Measurements from ENCODE around the gene DNAJB4.
"Not testable (repeated sequence)": the region's sequence is repeated elsewhere in the genome, so short reads cannot be mapped to it uniquely, and the experiment has no call there.

The DNAJB4 gene

DNA sequence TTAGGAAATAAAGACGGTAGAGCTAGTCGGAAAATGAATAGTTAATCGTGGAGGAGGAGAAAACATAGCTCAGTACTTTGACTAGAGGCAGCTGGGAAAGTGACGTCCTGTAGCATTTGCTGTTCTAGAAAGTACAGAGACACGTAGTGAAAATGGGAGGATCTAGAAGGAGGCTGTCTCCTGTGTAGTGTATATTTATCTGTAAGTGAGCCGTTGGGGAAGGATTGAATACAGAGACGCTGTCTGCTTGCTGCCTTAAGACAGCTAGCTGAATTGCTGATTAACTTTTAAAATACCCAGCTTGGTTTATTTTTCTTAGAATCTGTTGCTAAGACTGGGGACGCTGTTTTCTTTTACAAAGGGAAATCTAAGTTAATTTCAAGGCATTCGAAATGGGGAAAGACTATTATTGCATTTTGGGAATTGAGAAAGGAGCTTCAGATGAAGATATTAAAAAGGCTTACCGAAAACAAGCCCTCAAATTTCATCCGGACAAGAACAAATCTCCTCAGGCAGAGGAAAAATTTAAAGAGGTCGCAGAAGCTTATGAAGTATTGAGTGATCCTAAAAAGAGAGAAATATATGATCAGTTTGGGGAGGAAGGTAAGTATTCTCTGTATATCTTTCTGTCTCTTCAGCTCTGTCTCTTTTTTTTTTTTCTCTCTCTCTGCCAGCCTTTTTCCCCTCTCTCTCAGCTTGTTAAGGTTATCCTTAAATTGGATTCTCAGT, at the start of gene DNAJB4:
Gene DNAJB4 (plus strand): TSS at position 221 of the 729 bp plus-strand sequence. CDS start 172 bp downstream, at position 393.
- peak; percentile 96 for DNase-seq

GRCh38 chr1:77955709-77956108, 49.0 kb upstream of the DNAJB4 start:
- DNase-seq, result no peak

DNA sequence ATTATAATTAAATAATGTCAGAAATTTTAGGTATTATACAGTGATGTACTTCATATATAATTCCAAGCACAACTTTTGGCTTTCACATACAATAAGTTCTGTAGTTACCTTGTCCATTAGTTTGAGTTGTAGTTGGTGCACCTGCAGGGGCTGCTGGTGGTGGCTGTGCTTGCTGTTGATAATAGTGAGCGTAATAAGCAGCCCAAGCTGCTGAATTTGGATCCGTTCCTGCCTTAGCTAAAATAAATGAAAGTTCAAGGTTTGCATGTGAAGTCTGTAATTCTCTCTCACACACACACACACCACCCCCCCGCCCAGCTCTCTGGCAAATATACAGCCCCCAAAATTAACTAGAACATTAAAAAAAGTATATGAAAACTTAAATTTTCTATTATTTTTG, 48.3 kb upstream of the DNAJB4 start:
- no peak for DNase-seq

DNA sequence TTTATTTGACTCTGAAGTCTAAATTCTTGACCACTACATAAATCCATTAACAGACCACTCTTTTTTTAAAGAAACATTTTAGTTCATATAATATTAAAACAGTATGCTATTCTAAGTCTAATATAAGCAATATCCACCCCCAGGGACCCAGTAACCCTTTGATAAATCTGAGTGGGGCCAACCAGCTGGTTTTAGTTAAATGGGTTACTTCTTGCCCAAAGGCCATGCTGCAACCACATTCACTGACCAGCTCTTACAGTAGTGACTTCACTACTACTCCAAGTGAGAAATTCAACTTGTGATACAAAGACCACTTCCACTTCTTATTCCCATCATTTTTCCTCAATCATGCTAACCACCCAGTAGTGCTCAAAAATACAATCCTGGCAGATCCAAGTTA, 46.3 kb upstream of the DNAJB4 start:
- no peak for DNase-seq

DNA sequence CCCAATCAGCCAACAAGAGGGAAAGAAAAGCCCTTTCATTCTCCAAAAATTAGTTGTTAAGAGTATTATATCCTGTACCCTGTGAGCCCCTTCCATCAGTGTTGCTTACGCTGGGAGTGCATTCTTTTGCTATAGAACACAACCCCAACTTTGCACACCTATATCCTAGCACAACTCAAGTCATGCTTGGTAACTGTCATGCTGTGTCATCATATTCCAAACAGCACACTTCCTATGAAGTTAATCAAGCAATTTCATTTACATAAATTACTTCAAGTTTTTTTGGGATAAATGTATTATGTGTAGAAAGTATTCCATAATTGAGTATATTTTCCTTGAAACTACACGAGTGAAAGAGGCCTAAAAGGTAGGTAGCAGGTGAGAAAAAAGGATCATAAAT, 45.9 kb upstream of the DNAJB4 start:
- DNase-seq, result no peak

DNA sequence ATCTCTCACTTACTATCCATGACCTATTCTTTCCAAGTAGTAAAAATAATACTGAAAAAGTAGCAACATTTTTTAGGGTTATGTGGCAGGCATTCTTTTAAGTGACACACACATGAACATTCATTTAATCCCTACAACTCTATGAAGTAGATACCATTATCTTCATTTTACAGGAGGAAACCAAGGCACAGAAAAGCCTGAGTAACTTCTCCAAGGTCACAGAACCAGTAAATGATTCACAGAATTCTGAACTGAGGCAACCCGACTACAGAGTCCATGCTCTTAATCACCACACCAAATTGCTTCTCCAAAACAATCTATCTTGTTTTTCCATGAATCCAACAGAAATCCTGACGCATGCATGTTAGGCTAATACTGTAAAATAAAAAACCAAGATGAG, 43.3 kb upstream of the DNAJB4 start:
- no peak for DNase-seq

GRCh38 chr1:77966291-77966690, 38.4 kb upstream of the DNAJB4 start:
- DNase-seq, result no peak

DNA sequence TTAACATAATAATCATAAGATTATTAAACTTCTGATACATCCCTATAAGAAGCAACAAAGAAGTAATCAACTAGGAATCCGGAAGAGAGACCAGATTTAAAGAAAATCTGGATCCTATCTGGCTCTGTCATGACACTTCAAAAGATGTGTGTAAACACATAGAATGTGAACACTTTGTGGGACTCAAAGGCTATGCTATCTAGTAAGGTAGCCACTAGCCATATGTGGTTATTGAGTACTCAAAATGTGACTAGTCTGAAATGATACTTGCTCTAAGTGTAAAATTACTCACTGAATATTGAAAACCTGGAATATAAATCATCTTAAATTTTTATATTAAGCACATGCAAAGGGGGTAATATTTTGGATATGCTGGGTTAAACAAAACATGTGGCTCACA, 34.5 kb upstream of the DNAJB4 start:
- DNase-seq, result no peak

- no peak for DNase-seq
Measured at GRCh38 chr1:77972080-77972479, 32.7 kb upstream of the DNAJB4 start.

DNA sequence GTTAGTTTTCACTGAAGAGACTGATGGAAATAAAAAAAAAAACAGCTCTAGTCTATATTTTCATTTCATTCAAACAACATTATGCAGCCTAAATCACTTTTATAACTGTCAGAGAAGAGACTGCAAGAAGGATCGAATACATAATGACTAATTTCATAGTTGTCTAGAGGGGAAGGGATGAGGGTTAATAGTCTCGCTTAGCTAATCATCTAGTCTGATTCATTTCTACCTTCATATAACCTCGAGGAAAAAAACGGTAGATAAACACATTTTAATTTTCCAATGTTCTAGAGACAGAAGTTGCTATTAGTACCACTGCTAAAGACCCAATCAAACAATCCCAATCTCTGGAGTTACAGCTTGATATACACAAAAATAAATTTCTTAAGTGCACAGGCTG, 29.4 kb upstream of the DNAJB4 start:
- no peak for DNase-seq

DNA sequence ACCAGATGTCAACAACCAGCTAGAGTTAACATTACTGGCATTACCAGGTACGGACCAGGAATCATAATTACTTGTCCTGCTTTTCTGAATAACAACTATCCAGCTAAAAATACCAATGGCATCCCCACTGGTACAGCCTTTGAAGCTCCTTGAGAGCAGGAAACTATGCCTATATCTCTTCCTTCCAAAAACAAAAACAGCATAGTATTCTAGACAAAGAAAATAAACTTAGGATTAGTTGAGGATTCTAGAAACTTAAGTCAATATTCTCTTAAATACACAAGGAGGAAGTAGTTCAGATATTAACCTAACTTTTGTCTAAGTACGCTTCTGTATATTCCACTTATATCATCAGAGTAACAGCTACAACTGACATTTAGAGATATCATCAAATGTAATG, 28.8 kb upstream of the DNAJB4 start:
- peak; percentile 22 for DNase-seq

- DNase-seq, result peak; percentile 6
Measured at GRCh38 chr1:77976433-77977076, 28.2 kb upstream of the DNAJB4 start.

DNA sequence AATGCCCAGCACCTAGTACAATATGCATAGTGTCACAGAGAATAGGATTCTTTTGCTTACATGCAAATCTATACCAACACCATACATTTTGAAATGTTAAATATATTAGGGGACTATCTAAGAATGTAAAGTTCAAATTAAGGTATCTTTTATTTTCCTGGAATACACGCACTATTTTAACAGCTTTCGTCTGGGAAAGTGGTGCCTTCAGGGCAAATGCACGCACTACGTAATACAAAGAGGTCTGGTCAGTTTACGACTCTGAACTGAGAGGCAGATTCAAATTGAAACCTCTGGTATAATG, 26.8 kb upstream of the DNAJB4 start:
- no peak for DNase-seq

DNA sequence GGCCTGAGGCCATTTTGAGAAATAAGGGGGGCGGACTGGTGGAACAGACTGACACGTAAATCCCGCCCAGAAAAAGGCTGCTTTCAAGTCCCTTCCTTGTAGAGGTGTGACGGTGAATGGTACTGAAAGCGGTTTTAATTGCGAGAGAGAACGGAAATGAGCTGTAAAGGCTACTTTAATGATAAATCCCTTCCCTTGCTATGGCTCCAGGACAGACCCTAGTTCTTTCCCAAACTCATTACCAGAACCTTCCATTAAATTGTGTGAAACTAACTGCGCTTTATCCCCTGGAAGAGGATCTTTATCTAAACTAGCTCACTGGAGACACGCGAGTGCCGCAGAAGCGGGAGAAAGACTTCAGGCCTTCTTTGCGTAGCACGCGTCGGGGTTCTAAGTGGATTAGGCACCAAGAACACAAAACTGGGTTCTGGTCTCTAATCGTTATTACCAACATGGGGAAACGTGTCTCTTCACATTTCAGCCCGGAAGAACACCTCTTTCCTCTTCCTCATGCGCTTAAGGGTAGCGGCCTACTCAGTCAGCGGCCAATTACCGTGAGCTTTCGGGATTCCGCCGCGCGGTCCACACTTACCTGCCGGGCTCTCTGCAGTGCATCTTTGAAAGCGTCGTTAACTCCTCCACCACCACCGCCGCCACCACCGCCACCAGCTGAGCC, 26.3 kb upstream of the DNAJB4 start:
- peak; percentile 95 for DNase-seq

GRCh38 chr1:77978969-77979876, 25.5 kb upstream of the DNAJB4 start, which contains the start of gene FUBP1:
Gene FUBP1, minus strand, starts transcription at chr1:77979072. Its CDS starts 68 bp downstream, at chr1:77979004.
- peak; percentile 100 for DNase-seq

DNA sequence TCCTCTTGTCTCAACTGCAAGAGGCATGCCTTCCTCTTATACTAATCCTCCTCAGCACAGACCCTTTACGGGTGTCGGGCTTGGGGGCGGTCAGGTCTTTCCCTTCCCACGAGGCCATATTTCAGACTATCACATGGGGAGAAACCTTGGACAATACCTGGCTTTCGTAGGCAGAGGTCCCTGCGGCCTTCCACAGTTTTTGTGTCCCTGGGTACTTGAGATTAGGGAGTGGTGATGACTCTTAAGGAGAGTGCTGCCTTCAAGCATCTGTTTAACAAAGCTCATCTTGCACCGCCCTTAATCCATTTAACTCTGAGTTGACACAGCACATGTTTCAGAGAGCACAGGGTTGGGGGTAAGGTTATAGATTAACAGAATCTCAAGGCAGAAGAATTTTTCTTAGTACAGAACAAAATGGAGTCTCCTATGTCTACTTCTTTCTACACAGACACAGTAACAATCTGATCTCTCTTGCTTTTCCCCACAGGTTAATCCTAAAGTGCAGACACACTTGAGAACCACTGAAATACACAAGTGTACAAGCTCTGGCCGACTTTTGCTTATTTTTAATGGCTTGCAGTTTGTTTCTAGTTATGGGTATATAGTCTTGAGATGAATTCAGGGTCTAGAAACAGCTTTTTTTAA, 21.3 kb upstream of the DNAJB4 start:
- DNase-seq, result not testable (repeated sequence)

DNA sequence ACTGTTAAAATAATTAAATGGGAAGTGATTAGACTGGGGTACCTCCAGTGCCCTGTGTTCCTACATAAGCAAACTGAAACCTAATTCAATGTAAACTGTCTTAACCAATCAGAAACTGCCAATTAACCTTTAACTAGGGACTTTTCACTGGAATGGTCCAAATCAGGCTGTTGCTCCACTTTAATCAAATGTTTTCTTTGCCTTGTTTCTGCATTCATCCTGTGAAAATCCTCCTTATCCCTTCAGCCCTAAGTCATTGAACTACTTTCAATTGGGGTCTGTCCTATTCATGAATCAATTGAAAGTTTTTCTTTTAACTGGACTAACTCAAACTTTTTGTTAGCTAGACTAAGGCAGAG, 20.8 kb upstream of the DNAJB4 start:
- DNase-seq, result no peak

DNA sequence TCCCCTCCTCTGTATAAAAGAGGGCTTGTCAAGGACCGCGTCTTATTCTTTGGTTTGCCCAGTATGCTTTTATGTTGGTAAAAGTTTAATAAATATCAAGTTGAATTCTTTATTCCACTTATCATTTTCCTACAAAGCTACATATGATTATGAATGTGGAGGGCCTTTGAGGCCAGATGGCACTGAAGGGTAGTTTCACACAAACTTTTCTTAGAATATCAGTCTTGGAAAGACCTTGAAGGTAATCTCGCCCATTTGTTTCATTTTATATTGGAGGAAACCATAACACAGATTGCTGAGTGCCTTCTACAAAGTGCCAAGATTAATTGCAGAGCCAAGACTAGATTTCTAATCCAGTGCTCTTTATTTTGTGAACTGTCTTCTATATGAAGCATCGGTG, 20.1 kb upstream of the DNAJB4 start:
- DNase-seq, result no peak

DNA sequence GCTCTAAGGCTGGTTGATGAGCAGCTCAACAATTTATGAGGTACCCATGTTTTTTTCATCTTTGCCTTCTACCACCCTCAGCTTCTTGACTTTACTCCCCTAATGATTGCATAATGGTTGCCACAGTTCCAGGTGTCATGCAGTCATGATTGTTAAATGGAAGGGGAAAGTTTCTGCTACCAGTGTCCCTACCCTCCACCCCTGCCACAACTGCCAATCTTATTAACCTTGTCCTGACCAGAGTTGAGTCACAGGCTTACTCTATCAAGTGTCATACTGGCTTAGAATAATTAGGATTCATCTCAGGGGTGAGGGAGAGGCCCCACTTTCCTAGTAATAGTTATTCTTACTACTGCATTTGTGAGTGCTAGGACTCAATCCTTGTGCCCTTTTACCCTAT, 17.9 kb upstream of the DNAJB4 start:
- DNase-seq, result no peak

- no peak for DNase-seq
Measured at GRCh38 chr1:77987919-77988318, 16.8 kb upstream of the DNAJB4 start.

- no peak for DNase-seq
Measured at GRCh38 chr1:77989744-77990143, 15.0 kb upstream of the DNAJB4 start.

GRCh38 chr1:77990629-77991204, 14.0 kb upstream of the DNAJB4 start:
- no peak for DNase-seq
